GM19043 (cell line): ENCODE results near the gene ABCB4.

Experiments
- ATAC-seq: cut with Tn5 transposase; IDR thresholded peaks from one replicate; pipeline ENCODE4 v1.9.1; 2021; ENCODE audit warnings: low read depth; ENCODE audit not compliant: unreplicated experiment

The ABCB4 gene

DNA sequence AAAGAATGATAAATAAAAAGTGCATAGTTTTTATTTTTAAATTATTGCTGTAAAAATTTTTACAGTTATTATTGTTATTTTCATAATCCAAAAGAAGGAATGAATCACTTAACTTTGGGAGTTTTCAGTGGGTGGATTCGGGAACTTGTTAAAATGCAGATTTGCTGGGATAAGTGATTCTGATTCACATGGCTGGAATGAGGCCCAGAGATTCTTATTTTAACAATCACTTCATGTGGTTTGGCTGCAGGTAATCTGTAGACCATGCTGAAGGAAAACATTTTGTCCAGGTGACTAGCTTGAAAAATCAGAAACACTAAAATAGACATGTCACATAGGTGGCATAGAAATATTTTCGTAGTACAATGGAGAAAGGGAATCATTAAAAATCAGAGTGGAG lies 116.1 kb downstream of the ABCB4 start:
- no peak for ATAC-seq

DNA sequence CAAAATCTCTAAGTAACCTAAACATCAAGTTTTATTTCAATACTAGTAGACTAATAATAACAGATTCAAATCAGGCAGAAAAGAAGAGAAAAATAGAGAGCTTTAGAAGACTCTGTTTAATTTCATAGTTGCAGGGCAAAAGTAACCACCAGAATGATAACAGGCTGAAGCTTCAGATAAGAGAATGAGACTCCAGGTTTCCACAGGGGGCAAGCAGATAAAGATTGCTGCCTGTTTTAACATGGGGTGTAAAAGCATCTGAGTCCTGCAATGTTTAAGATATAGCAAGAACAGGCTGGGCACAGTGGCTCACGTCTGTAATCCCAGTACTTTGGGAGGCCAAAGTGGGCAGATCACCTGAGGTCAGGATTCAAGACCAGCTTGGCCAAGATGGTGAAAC lies 119.0 kb downstream of the ABCB4 start:
- ATAC-seq, result no peak

DNA sequence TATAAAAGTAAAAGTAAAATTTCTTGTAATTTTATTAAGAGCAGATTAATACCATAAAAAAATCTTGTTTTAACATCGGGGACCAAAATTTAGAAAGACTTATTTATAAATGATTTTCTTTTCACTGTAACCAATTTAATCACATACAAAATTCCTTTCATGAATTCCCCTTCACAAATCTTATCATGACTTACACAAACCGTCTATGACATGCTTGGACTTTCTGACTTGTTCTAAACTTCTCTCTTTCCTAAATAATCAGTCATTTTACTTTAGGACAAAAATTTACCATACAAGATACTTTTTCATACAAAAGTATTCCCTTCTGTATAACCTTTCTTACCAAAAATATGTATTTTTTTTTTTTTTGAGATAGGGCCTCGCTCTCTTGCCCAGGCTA lies 120.7 kb downstream of the ABCB4 start:
- no peak for ATAC-seq
